T-helper 2 cell treated with Interferon-gamma antibody and Interleukin-4, amounts not matched to agents 100 ng/mL and 5 ng/mL, for 36 hours (primary cell): ENCODE measurements around the gene WBP1. TPM values are rescaled to one million over a fixed set of nuclear protein-coding genes. Genes with fewer than 3 reads are reported as not detected.
"Not testable (repeated sequence)": the region's sequence is repeated elsewhere in the genome, so short reads cannot be mapped to it uniquely, and the experiment has no call there.

Experiments used
- intact Hi-C: fragments of 100-400 bp; cut with micrococcal nuclease; formaldehyde crosslinking; loops from one replicate; pipeline ENCODE4 v1.15.1; 2023
- total RNA-seq: library from RNA; stranded (reverse); gene quantifications from 2 replicates; pipeline ENCODE4 v1.2.3, GENCODE V29; 2022

WBP1 gene
- total RNA-seq, 1 donor from 2014 or later: 46.8 TPM

DNA sequence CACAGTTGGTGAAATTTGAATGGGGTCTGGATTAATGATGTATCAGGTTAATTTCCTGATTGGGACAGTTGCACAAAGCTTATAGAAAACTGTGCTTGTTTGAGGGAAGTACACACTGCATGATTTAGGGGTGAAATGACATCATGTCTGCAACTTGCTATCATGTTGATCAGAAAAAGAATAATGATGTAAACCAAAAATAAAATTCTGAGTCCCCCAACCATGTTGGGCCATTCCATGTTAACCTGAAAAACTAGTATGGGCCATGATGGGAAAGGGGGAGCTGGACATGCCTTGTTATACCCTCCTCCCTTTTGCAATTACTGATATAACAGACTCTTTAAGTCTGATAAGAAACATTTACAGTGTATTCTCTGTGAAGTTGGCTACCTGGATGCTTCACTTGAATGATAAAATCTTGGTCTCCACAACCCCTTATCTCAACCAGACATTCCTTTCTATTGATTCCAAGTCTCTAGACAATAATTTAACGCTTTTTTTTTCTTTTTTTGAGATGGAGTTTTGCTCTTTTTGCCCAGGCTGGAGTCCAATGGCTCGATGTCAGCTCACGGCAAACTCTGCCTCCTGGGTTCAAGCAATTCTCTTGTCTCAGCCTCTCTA lies 7.6 kb upstream of the WBP1 start:
- intact Hi-C loops: loop anchor here (10.0 kb wide), 1 partner anchor 1376 kb away; the partner anchor contains the start of gene SFXN5

DNA sequence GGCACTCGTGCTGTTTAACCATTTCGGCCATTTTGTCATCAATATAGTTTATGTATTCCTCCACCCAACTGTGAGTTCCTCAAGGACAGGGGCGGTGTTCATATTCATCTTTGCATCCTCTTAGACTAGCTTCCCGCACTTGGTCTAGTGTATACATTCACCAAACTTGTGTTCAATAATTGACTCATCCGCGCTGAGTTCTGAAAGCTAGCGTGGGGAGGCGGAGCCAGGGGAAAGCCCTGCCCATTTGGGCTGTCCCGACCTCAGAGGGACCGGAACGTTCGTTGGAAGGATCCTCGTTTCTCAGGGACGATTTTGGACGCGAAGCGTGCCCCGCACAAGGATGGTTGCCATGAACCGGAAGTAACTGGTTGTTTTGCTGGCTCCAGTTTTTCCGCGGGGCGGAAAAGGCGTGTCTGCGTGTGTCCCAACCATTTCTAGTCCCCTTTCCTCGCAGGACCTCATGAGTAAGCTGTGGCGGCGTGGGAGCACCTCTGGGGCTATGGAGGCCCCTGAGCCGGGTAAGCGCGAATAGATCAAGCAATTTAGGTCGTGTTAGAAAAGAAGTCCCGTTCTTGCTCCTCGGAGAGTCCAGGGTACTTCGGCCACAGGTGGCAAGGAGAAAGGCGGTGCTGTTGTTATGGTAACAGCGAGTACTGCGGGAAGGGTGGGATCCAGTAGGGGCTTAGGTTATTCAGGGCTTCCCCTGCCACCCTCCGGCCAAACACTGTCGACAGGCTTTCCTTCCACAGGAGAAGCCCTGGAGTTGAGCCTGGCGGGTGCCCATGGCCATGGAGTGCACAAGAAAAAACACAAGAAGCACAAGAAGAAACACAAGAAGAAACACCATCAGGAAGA lies 3.4 kb upstream of the WBP1 start, which contains the start of gene INO80B:
INO80B (plus strand) TSS at position 434 of the 858 bp plus-strand sequence; CDS start at position 464, 30 bp downstream.
- intact Hi-C loops: loop anchor here (1.0 to 10.0 kb wide), 11 partner anchors 10 to 1380 kb away; partner anchors contain the start of genes C2orf81, CCT7, MOB1A and MOGS

DNA sequence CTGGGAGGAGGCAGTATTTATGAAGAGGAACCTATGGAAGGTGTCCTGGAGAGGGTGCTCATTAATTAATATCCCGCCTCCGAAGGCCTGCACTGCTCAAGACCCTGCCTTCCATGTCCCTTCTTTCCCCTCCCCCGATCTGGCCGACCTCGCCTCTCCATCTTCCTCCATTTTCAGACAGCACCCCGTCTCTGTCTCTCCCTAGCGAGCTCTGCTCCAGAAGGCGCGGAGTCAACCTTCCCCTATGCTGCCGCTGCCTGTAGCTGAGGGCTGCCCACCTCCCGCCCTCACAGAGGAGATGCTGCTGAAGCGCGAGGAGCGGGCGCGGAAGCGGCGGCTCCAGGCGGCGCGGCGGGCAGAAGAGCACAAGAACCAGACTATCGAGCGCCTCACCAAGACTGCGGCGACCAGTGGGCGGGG lies 1.1 kb upstream of the WBP1 start:
- intact Hi-C loops: loop anchor here (1.0 to 10.0 kb wide), 5 partner anchors 50 to 1382 kb away; partner anchors contain the start of genes AUP1, HTRA2, PCGF1 and POLE4

DNA sequence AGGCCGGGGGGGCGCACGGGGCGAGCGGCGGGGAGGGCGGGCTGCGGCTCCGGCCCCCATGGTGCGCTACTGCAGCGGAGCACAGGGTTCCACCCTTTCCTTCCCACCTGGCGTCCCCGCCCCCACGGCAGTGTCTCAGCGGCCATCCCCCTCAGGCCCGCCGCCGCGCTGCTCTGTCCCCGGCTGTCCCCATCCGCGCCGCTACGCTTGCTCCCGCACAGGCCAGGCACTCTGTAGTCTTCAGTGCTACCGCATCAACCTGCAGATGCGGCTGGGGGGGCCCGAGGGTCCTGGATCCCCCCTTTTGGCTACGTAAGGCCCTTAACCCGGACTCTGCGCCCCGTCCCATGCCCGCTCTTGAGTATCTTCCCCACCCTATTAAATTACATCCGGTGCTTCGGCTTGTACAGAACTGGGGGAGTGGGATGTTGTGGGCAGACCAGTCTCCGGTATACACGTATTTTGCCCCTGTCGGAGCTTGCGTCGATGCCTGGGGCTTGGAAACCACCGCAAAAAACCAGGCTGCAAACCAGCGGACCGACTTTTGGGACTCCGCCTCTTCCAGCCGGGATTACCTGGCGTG lies 598 bp upstream of the WBP1 start:
- intact Hi-C loops: loop anchor here (1.0 to 10.0 kb wide), 9 partner anchors 15 to 1383 kb away; partner anchors contain the start of genes AUP1, DOK1, HTRA2 and MRPL53

DNA sequence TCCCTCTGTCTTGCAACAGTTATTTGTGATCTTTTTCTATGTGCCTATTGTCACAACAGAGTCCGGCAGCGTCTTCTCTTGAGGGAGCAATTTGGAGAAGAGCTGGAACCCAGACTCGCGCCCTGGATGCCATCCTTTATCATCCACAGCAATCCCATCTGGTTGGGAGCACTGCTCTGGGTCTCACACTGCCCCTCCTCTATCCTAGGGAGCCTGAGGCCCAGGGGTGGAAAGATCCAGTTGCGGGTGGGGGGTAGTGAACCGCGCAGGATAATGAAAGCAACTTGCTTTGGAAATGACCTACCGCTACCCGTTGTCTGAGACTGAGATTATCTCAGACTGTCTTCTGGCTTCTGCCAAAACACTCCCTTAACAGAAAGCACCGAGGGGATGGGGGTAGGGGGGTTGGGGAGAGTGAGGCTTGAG lies 713 bp downstream of the WBP1 start:
- intact Hi-C loops: loop anchor here (1.0 to 10.0 kb wide), 6 partner anchors 13 to 1384 kb away; partner anchors contain the start of genes DOK1, MRPL53, MTHFD2 and POLE4

DNA sequence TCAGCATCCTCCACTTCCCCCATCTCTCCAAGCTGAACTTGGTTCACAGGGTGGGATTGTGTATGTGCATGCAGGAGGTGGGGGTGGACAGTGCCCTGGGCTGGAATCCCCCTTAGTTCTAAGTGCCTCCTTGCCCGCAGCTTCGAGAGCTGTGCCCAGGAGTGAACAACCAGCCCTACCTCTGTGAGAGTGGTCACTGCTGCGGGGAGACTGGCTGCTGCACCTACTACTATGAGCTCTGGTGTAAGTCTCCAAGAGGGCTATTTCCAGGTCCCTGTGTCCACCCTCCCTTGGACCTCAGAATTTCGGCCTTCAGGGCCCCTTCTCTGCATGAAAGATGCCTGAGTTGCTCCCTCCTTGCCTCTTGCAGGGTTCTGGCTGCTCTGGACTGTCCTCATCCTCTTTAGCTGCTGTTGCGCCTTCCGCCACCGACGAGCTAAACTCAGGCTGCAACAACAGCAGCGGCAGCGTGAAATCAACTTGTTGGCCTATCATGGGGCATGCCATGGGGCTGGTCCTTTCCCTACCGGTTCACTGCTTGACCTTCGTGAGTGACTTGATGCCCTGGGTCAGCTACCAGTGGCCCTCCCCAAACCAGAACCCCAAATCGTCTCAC lies 1.4 kb downstream of the WBP1 start:
- intact Hi-C loops: loop anchor here (5.0 to 10.0 kb wide), 2 partner anchors 498 to 1385 kb away; partner anchors contain the start of genes POLE4 and SFXN5

DNA sequence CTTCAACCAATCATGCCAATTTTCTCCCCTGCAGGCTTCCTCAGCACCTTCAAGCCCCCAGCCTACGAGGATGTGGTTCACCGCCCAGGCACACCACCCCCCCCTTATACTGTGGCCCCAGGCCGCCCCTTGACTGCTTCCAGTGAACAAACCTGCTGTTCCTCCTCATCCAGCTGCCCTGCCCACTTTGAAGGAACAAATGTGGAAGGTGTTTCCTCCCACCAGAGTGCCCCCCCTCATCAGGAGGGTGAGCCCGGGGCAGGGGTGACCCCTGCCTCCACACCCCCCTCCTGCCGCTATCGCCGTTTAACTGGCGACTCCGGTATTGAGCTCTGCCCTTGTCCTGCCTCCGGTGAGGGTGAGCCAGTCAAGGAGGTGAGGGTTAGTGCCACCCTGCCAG lies 1.9 kb downstream of the WBP1 start:
- intact Hi-C loops: not testable (repeated sequence)

DNA sequence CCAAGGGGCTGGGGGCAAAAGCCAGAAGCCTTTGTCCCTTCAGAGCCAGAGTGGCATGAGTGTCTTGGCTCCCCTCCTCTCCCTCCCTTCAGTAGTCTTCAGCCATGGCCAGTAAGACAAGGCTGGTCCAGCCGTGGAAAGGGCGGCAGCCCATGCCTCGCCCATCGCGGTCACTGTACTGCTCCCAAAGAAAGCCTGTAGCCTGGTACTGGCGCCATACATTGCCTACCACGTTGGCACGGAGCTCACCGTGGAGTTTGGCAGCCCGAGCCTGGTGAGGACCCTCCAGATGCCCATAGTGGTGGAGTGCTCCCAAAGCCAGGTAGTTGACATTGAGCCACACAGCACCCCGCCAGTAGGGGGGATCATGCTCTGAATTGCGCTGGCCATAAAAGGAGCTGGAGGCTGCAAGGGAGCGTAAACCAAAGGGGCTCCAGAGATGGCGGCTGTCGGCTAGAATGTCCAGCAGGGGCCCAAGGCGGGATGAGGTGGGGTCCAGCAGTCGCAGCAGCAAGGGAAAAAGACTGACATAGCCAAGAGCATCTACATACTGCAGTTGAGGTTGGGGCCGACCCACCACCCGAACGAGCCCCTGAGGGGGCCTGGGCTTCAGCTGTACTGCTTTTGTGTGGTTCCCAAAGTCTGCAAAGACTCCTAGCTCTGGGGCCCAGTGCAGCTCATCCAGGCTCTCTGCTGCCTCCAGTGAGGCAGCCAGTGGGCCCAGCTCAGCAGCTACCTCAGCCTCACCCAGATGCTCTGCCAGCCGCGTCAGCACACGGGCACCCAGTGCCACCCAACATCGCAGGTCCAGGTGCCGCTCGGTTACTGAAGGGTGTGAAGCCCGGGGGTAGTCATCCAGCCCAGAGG lies 3.2 kb downstream of the WBP1 start:
- intact Hi-C loops: no loop called here

DNA sequence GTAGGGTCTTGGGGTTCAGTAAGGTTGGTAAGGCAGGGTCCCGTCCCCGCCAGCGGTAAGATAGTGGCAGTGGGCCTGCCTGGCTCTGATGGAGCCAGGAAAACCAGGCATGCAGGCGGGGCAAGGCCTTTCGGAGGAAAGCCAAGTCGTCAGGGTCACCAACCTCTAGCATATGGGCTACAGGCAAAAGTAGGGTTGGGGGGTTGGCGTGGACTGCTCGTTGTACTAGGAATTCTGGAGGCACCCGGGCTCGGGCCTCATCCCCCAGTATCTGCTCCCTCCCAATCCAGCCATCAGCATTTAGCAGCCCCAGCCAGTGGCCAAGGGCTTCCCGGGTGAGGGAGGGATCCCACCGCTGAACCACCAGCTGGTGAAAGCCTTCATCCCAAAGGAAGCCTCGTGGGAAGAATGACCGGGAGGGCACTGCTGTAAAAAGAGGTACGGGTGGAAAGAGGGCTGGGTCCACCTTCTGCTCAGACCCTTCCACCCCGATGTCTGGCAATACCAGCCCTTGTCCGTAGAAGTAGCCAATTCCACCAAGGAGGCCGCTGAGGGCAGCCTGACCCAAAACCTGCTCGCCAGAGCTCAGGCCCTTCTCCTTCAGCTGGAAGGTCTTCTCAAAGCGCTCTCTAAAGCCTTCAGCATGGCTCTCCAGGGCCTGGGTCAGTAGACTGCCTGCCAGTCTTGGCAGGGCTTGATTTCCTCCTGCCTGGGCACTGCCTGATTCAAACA lies 4.0 kb downstream of the WBP1 start:
- intact Hi-C loops: no loop called here

DNA sequence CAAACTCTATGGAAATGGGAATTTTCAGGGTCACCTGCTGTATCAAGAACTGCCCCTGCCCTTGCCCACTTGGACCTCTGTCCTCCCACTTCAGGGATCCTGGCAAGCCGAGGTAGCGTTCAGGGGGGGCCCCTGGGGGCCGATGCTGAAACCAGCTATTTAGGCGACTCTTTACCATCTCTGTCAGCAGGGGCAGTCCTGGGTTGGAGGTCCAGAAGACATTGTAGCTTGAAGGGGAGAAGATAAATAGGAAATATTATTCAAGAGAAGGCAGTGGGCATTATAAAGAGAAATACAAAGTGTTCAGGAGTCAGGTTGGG lies 4.5 kb downstream of the WBP1 start:
- intact Hi-C loops: no loop called here

DNA sequence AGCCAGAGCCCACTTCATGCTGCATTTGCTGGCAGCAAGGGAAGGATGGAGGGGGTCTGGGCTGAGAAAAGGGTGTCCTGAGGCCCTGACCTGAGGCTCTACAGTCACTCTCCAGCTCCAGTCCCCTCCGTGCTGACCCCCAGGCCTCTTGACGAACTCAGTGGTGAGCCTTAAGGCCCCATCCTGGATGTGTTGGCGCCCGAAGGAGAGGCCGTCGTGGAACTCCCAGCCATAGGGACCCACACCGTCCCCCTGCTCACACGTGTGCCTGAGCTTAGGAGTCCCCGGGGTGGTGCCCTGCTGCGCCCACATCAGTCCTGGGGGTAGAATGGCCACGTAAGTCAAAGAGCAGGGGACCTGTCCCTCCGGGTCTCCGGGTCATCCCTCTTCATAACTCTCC lies 6.2 kb downstream of the WBP1 start:
- intact Hi-C loops: no loop called here

DNA sequence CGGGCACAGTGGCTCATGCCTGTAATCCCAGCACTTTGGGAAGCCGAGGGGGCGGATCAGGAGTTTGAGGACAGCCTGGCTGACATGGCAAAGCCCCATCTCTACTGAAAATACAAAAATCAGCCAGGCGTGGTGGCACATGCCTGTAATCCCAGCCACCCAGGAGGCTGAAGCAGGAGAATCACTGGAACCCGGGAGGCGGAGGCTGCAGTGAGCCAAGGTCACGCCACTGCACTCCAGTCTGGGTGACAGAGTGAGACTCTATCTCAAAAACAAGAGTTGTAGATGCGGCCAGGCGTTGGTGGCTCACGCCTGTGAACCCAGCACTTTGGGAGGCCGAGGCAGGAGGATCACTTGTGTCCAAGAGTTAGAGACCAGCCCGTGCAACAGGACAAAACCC lies 12.5 kb downstream of the WBP1 start:
- intact Hi-C loops: not testable (repeated sequence)

DNA sequence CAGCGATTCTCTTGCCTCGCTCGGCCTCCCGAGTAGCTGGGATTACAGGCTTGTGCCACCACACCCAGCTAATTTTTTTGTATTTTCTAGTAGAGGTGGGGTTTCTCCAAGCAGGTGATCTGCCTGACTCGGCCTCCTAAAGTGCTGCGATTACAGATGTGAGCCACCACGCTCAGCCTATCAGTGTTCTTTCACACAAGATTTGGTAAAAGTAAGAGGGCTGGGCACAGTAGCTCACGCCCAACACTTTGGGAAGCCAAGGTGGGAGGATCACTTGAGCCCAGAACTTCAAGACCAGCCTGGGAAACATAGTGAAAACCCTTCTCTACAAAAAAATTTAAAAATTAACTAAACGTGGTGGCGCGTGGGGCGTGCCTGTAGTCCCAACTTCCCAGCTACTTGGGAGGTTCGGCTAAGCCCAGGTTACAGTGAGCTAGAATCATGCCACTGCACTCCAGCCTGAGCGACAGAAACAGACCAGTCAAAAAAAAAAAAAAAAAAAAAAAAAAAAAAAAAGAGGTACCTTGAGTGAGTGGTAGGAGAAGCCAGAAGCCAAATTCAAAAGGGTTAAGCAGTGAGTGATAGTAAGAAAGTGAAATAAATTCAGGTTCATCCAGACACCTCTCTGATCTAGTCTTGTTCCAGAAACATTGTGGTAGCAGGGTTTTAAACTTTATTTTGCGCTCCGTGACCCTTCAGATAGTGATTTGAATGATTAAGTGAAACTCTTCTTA lies 13.3 kb downstream of the WBP1 start:
- intact Hi-C loops: loop anchor here (1.0 kb wide), 4 partner anchors 11 to 58 kb away; partner anchors contain the start of genes AUP1, CCDC142, HTRA2 and WBP1

DNA sequence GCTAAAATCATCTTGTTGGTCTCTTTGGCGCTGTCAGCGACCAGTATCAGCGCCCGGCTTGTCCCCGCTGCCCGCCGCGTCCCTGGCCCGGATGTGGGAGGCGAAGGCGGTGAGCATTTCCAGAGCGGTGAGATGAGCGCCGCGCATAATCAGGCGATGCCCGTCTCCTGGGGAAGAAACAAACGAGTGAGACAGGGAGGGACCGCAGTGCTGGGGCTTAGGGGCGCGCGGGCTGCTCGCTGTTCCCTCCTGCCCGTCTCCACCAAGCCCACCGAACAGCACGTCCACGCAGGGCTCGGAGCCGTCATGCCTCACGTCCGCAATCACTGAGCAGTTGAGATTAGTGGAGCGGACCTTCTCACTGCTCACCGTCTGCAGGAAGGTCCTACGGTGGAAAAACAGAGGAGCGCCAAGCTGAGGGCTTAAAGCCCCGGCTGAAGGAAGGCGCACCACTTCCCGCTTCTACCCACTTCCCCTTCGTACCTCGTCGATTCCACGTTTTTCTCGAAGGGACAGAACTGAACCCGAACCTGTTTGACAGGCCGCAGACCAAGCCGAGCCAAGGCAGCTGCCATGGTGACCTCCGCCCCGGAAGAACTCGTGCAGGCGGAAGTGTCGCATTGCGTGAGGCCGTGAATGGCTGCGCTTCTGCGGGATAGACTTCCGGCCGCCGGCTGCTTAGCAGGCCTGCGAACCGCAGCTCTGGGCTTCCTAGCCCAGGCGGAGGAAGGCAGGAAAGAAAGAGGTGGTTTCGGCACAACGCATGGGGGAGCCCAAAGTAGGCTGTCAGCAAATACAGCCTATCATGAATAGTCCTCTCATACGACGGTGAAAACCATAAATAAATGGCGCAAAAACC lies 14.1 kb downstream of the WBP1 start, which contains the start of gene MRPL53:
MRPL53 (minus strand) TSS at position 595 of the 859 bp plus-strand sequence; CDS start at position 575, 20 bp downstream.
- intact Hi-C loops: loop anchor here (1.0 kb wide), 4 partner anchors 10 to 57 kb away; partner anchors contain the start of genes AUP1, CCDC142, HTRA2 and WBP1

DNA sequence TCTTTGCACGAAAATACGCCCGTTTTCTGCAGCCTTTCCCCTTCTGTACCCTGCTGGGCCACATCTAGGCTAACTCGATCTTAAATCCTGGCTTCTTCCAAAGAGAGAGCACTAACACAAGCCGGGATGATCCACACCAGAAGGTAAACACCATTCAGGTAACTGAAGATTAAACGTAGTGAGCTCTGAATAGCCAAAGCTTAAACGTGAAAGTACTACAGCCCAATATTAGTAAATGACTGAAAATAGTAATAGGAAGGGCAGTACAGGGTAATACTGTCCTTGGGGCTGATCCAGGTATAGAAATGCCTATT lies 14.7 kb downstream of the WBP1 start:
- intact Hi-C loops: loop anchor here (1.0 kb wide), 4 partner anchors 9 to 56 kb away; partner anchors contain the start of genes AUP1, CCDC142, HTRA2 and WBP1

DNA sequence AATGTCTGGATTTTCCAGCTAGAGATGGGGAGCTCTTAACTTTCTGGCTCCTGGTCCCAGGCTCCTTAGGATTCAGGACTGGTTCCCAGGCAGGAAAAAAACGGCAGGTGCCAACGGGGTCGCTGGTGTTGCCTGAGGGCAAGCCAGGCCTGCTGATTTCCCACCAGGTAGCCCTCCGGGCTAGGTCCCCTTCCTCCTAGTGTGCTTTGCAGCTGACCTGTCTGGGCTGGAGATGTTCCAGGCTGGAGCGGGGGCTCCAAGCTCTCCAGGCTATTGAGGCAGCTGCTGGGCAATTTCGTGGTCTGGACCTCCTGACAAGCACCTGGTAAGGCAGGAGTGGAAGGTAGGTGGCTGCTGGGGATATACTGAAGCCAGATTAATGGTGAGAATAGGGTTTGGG lies 16.2 kb downstream of the WBP1 start:
- intact Hi-C loops: no loop called here

DNA sequence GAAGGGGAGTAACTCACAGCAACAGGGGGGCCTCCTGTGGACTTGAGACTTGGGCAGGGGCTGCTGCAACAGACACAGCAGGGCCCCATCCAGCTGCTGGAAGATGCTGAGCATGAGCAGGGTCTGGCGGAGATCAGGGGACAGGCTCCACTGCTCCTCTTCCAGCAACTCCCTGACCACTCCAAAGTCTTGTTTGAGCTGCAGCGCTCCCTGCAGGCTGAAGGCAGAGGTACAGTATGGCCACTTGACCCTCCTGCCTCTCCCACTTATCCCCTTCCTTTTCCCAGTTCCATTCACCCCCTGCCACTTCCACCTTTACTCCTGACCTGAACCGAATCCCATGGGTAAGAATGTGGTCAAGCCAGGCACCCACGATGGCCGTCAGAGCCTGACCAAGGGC lies 16.7 kb downstream of the WBP1 start:
- intact Hi-C loops: no loop called here

DNA sequence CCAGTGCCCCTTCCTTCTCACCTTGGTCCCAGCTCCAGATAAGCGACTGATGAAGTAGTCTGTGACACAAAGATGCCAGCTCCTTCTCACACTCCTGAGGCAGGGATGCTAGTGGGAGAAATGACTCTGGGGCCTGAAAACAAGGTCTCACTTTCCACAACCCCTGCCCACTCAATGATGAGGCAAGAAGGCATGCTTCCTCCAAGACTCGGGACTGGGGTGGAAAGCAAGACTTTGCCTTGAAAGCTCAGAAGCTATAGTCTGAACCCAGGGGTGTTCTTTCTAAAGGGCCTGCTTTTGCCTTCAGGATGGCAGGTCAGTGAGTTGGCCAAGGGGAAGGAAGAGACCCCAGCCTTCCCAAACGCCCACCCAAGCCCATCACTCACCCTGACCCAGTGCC lies 23.2 kb downstream of the WBP1 start:
- intact Hi-C loops: no loop called here
